ENCODE results near the gene SSTR5. TPM values are rescaled to one million over a fixed set of nuclear protein-coding genes. Genes with fewer than 3 reads are reported as not detected.

SSTR5 gene
- total and polyA plus RNA-seq, 10 of the 15 experiments (the other 5 are each of a cell fraction or from before 2014, with no cell fraction given), result not detected

- TF ChIP-seq ZBTB4 (CRISPR knock-in tag; IDR thresholded peaks at IDR 0.05) (no peak), BACH1 (IDR thresholded peaks at IDR 0.05; ENCODE audit: borderline replicate concordance) (no peak)
Observed at GRCh38 chr16:1075546-1075945, 3.0 kb downstream of the SSTR5 start (continued).

- ChIA-PET POLR2A (no interaction called here), SMC1A (ENCODE audit: uncharacterized antibody, unreplicated experiment) (no interaction called here), CTCF (no interaction called here), RAD21 (ENCODE audit: unreplicated experiment) (no interaction called here)
- ATAC-seq (no peak), DNase-seq (ENCODE audit: low read depth, low spot score) (no peak), FAIRE-seq (no peak)
- BruUV-seq (replicated peaks), result no TSS peak
- Histone ChIP-seq H3K4me2 (ENCODE audit: control insufficient read depth, insufficient read depth) (no peak overlapping the region), H3K36me3 (ENCODE audit: control insufficient read depth in 2 of 2, insufficient read depth in 2 of 2, low read length in 1 of 2) (no peaks in the 10 kb centered on the region), H2AFZ (ENCODE audit: control insufficient read depth, low read depth, low read length) (no peak overlapping the region), H3K27ac (ENCODE audit: control insufficient read depth, insufficient read depth) (no peak overlapping the region), H3K9me3 (replicated peaks; ENCODE audit: control insufficient read depth, insufficient read depth, low read length) (no peaks in the 10 kb centered on the region; the same call in 2 of the 3 replicates), H3K27me3 (replicated peaks in 1 of 2; ENCODE audit: control insufficient read depth in 2 of 2, insufficient read depth in 2 of 2, low read length in 1 of 2) (no peaks in the 10 kb centered on the region), H3K4me3 (no peak overlapping the region), H4K20me1 (ENCODE audit: control insufficient read depth, insufficient read depth) (no peaks in the 10 kb centered on the region), H3K4me1 (ENCODE audit: control insufficient read depth, insufficient read depth, low read length) (no peaks in the 10 kb centered on the region), H3K79me2 (ENCODE audit: control insufficient read depth, insufficient read depth, low read length) (no peaks in the 10 kb centered on the region), H3K9ac (ENCODE audit: control insufficient read depth, insufficient read depth, low read length) (no peak overlapping the region)
- in situ Hi-C loops (cut with MboI) (no loop called here), intact Hi-C loops (cut with micrococcal nuclease; ENCODE audit: unreplicated experiment) (no loop called here)
- WGBS (ENCODE audit: insufficient coverage, insufficient replicate concordance, low lambda C conversion rate, missing lambda C conversion rate), result 19% methylated on average over 16 of the region's 16 CpGs
- TF ChIP-seq SRF (IDR thresholded peaks at IDR 0.05; ENCODE audit: low read depth in 2 of 2, low read length in 2 of 2) (no peak), ZNF207 (IDR thresholded peaks at IDR 0.05; ENCODE audit: borderline replicate concordance) (no peak), RELB (IDR thresholded peaks at IDR 0.05; ENCODE audit: low read depth) (no peak), TCF3 (IDR thresholded peaks at IDR 0.05; ENCODE audit: borderline replicate concordance, insufficient read depth, low read depth, low read length) (no peak), STAT3 (IDR thresholded peaks at IDR 0.05; ENCODE audit: low read depth, low read length) (no peak), GATAD2B (conservative IDR thresholded peaks at IDR 0.05; ENCODE audit: low read depth) (no peak), SUZ12 (IDR thresholded peaks at IDR 0.05; ENCODE audit: unreplicated experiment) (no peak), ZBTB40 (IDR thresholded peaks at IDR 0.05; ENCODE audit: borderline replicate concordance) (no peak), CHD2 (IDR thresholded peaks at IDR 0.05; ENCODE audit: borderline replicate concordance, low read depth, low read length) (no peak)
Observed at GRCh38 chr16:1076801-1077576, 4.4 kb downstream of the SSTR5 start.

All from GM12878 (cell line).